HepG2 (cell line): ENCODE data around the gene ASCC3. TPM values are rescaled to one million over a fixed set of nuclear protein-coding genes. Genes with fewer than 3 reads are reported as not detected.

Experiments used
- ATF2 ChIP-seq: sonication (generic); formaldehyde crosslinking; IDR thresholded peaks from 2 replicates; pipeline ENCODE4 v1.4.0; 2020; ENCODE audit warnings: missing genetic modification reagents
- ATF7-NPFF ChIP-seq: sonication (generic); formaldehyde crosslinking; IDR thresholded peaks from 2 replicates; pipeline ENCODE4 v1.8.1; 2023; ENCODE audit warnings: mild to moderate bottlenecking, low read depth, missing genetic modification reagents, moderate library complexity
- ESRRA ChIP-seq: sonication (generic); formaldehyde crosslinking; IDR thresholded peaks from 2 replicates; pipeline ENCODE4 v1.5.1; 2020; ENCODE audit warnings: mild to moderate bottlenecking, low read depth, missing genetic modification reagents
- FOXP4 ChIP-seq: sonication (generic); formaldehyde crosslinking; IDR thresholded peaks from 2 replicates; pipeline ENCODE4 v1.4.0; 2020; ENCODE audit warnings: missing genetic modification reagents
- HDAC1 ChIP-seq: sonication (generic); formaldehyde crosslinking; IDR thresholded peaks from 2 replicates; pipeline ENCODE4 v1.5.1; 2020; ENCODE audit warnings: mild to moderate bottlenecking, missing genetic modification reagents
- HMG20B ChIP-seq: conservative IDR thresholded peaks from 2 replicates; pipeline ENCODE4 v1.6.1; 2016; ENCODE audit warnings: missing genetic modification reagents, missing compliant biosample characterization
- ISL2 ChIP-seq: sonication (generic); formaldehyde crosslinking; IDR thresholded peaks from 2 replicates; pipeline ENCODE4 v1.5.0; 2020; ENCODE audit warnings: missing genetic modification reagents
- KDM6A ChIP-seq: IDR thresholded peaks from 2 replicates; pipeline ENCODE4 v1.6.1; 2016; ENCODE audit warnings: low read depth
- MED1 ChIP-seq: sonication (generic); formaldehyde crosslinking; IDR thresholded peaks from 2 replicates; pipeline ENCODE4 v1.4.0; 2020; ENCODE audit warnings: missing genetic modification reagents
- MED13 ChIP-seq: sonication (generic); formaldehyde crosslinking; IDR thresholded peaks from 2 replicates; pipeline ENCODE4 v1.5.0; 2020; ENCODE audit warnings: missing genetic modification reagents
- MIER3 ChIP-seq: IDR thresholded peaks from 2 replicates; pipeline ENCODE4 v1.6.1; 2016; ENCODE audit warnings: missing compliant biosample characterization, borderline replicate concordance
- MIXL1 ChIP-seq: IDR thresholded peaks from 2 replicates; pipeline ENCODE4 v1.6.1; 2016
- NCOA2 ChIP-seq: sonication (generic); formaldehyde crosslinking; IDR thresholded peaks from 2 replicates; pipeline ENCODE4 v1.8.0; 2022; ENCODE audit warnings: inconsistent platforms
- PHF21A ChIP-seq: sonication (generic); formaldehyde crosslinking; IDR thresholded peaks from 2 replicates; pipeline ENCODE4 v1.5.0; 2020; ENCODE audit warnings: mild to moderate bottlenecking, missing genetic modification reagents
- POGK ChIP-seq: sonication (generic); formaldehyde crosslinking; conservative IDR thresholded peaks from 2 replicates; pipeline ENCODE4 v1.8.0; 2022; ENCODE audit warnings: mild to moderate bottlenecking, moderate library complexity, missing genetic modification reagents
- PTBP1 ChIP-seq: fragments of 200-400 bp; formaldehyde crosslinking; IDR thresholded peaks from 2 replicates; pipeline ENCODE4 v1.6.1; 2018; ENCODE audit warnings: low read length, low read depth; ENCODE audit not compliant: poor library complexity, severe bottlenecking
- RELA ChIP-seq: sonication (generic); formaldehyde crosslinking; IDR thresholded peaks from 2 replicates; pipeline ENCODE4 v1.4.0; 2020; ENCODE audit warnings: missing genetic modification reagents
- SAP130 ChIP-seq: IDR thresholded peaks from 2 replicates; pipeline ENCODE4 v1.6.1; 2016; ENCODE audit warnings: low read depth
- SOX5 ChIP-seq: IDR thresholded peaks from 2 replicates; pipeline ENCODE4 v1.6.1; 2016; ENCODE audit warnings: borderline replicate concordance
- TARDBP ChIP-seq: sonication (generic); formaldehyde crosslinking; IDR thresholded peaks from 2 replicates; pipeline ENCODE4 v1.8.0; 2022; ENCODE audit warnings: mild to moderate bottlenecking, missing genetic modification reagents
- TBX2 ChIP-seq: sonication (generic); formaldehyde crosslinking; IDR thresholded peaks from 2 replicates; pipeline ENCODE4 v1.5.0; 2020; ENCODE audit warnings: missing genetic modification reagents, mild to moderate bottlenecking, borderline replicate concordance
- TRAFD1 ChIP-seq: sonication (generic); formaldehyde crosslinking; IDR thresholded peaks from 2 replicates; pipeline ENCODE4 v1.5.1; 2020; ENCODE audit warnings: missing genetic modification reagents, mild to moderate bottlenecking, borderline replicate concordance
- ZNF230 ChIP-seq: sonication (generic); formaldehyde crosslinking; IDR thresholded peaks from 2 replicates; pipeline ENCODE4 v1.4.0; 2020; ENCODE audit warnings: mild to moderate bottlenecking, missing genetic modification reagents
- ZNF256 ChIP-seq: sonication (generic); formaldehyde crosslinking; conservative IDR thresholded peaks from 2 replicates; pipeline ENCODE4 v1.4.0; 2020; ENCODE audit warnings: missing genetic modification reagents
- ZNF431 ChIP-seq: sonication (generic); formaldehyde crosslinking; IDR thresholded peaks from 2 replicates; pipeline ENCODE4 v1.9.0; 2022; ENCODE audit warnings: missing genetic modification reagents, low read depth, mild to moderate bottlenecking, borderline replicate concordance
- polyA plus RNA-seq, 8 experiments: library from polyadenylated mRNA; depleted of rRNA in 3 of 8; stranded (reverse) in 7 of 8; unstranded in 1 of 8; fragments of >200 nt; fragmentation: Illumina TruSeq in 4 of 8; extraction: Trizol in 4 of 8; gene quantifications; 2 replicates each; pipeline versions ENCODE4 v1.2.1 to v1.2.3, GENCODE V29; 2011 to 2016; ENCODE audit warnings: low read depth in 4 of 8, missing spikeins in 1 of 8, mixed read lengths in 1 of 8; ENCODE audit not compliant: insufficient read depth in 1 of 8
- total RNA-seq, 5 experiments: library from RNA; depleted of rRNA; stranded (reverse); fragments of >200 nt; fragmentation: Illumina TruSeq; extraction: Trizol; gene quantifications; 2 replicates each; pipeline ENCODE4 v1.2.3, GENCODE V29; 2016; ENCODE audit warnings: low read depth in 1 of 5

The ASCC3 gene
- total and polyA plus RNA-seq, 2 of the 13 experiments (the other 11 are each of a cell fraction or from before 2014, with no cell fraction given), result 23.1 to 55.7 TPM

GRCh38 chr6:100482698-100483097 is 398.4 kb downstream of the ASCC3 start (continued):
- TF ChIP-seq SAP130 (CRISPR knock-in tag), result peak; percentile 21; the same call in 1 of the 2 replicates
- TF ChIP-seq FOXP4 (CRISPR knock-in tag), result peak; percentile 47; the same call in 1 of the 2 replicates
- no peak for TF ChIP-seq HDAC1 (CRISPR knock-in tag)
- TF ChIP-seq MIER3 (CRISPR knock-in tag), result peak; percentile 68; the same call in 1 of the 2 replicates
- TF ChIP-seq MED1, result peak; percentile 31; the same call in 1 of the 2 replicates
- TF ChIP-seq KDM6A (CRISPR knock-in tag), result no peak
- peak; percentile 60; the same call in 1 of the 2 replicates for TF ChIP-seq PHF21A (CRISPR knock-in tag)
- TF ChIP-seq ZNF230 (CRISPR knock-in tag), result no peak
- TF ChIP-seq ATF2, result no peak
- TF ChIP-seq ZNF256, result no peak
- no peak for TF ChIP-seq PTBP1
- peak; percentile 81; the same call in 1 of the 2 replicates for TF ChIP-seq TBX2 (CRISPR knock-in tag)
- TF ChIP-seq MIXL1 (CRISPR knock-in tag), result 0 out of 2 replicates have a peak, but pooled peaks have one; percentile 29
- no peak for TF ChIP-seq MED13 (CRISPR knock-in tag)
- TF ChIP-seq ISL2 (CRISPR knock-in tag), result peak; percentile 63
- no peak for TF ChIP-seq ZNF431
- no peak for TF ChIP-seq TRAFD1 (CRISPR knock-in tag)
- no peak for TF ChIP-seq RELA (CRISPR knock-in tag)
- 0 out of 2 replicates have a peak, but pooled peaks have one; percentile 22 for TF ChIP-seq TARDBP
- TF ChIP-seq POGK, result no peak
- TF ChIP-seq ATF7-NPFF (CRISPR knock-in tag), result no peak
- peak; percentile 91 for TF ChIP-seq HMG20B
- peak; percentile 79; the same call in 1 of the 2 replicates for TF ChIP-seq NCOA2 (CRISPR knock-in tag)
- TF ChIP-seq ESRRA (CRISPR knock-in tag), result 0 out of 2 replicates have a peak, but pooled peaks have one; percentile 38
- TF ChIP-seq SOX5 (CRISPR knock-in tag), result peak; percentile 73
